ENCODE data around the gene STIMATE.

The STIMATE gene

GRCh38 chr3:52792961-52793695 is 104.2 kb downstream of the STIMATE start:
- no peak overlapping the region for H3K27ac ChIP-seq
- ChIA-PET POLR2A (ENCODE audit: low non-redundant PET) (no interaction called here), CTCF (no interaction called here)
- DNase-seq (ENCODE audit: low spot score): no peak
- no peak for TF ChIP-seq CTCF (conservative IDR thresholded peaks at IDR 0.05; ENCODE audit: low read depth)

- H3K27ac ChIP-seq: no peak overlapping the region
- DNase-seq (ENCODE audit: low spot score): no peak
- CTCF ChIA-PET: interaction anchor here (0.6 kb wide), 1 partner anchor 283 kb away, joined by 6 read pairs; no protein-coding TSS in a partner anchor
- POLR2A ChIA-PET (ENCODE audit: low non-redundant PET): interaction anchor here (0.6 kb wide), 1 partner anchor 28 kb away, joined by 3 read pairs; no protein-coding TSS in a partner anchor
- no peak for TF ChIP-seq CTCF (conservative IDR thresholded peaks at IDR 0.05; ENCODE audit: low read depth)
Measured at GRCh38 chr3:52792413-52792812, 104.9 kb downstream of the STIMATE start.

DNA sequence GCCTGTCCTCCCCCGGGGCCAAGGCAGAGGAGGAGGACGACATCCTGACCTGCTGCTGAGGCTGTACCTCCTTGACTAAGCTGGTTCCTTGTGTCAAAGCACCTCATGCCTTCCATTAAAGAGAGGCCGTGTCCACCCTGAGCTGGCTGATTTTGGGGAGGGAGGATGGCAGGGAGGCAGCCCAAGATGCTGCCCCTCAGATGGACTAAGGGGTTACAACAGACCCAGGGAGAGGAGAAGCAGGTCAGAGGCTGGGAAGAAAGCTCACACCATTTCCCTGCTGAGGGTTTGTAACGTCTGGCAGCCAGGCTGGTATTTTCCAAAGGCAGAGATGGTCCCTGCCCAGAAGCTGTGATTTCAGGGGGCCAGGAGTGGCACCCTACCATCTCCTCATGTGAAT is 105.4 kb downstream of the STIMATE start:
- H3K27ac ChIP-seq: no peak overlapping the region
- ChIA-PET POLR2A (ENCODE audit: low non-redundant PET) (interaction anchor here (0.6 kb wide), 1 partner anchor 29 kb away, joined by 3 read pairs; no protein-coding TSS in a partner anchor), CTCF (interaction anchor here (0.6 to 0.7 kb wide), 2 partner anchors 11 to 284 kb away, joined by 3 to 6 read pairs; no protein-coding TSS in a partner anchor)
- no peak for DNase-seq (ENCODE audit: low spot score)
- TF ChIP-seq CTCF (conservative IDR thresholded peaks at IDR 0.05; ENCODE audit: low read depth): no peak

GRCh38 chr3:52791366-52791765 is 106.0 kb downstream of the STIMATE start:
- DNase-seq (ENCODE audit: low spot score): no peak
- no peak for TF ChIP-seq CTCF (conservative IDR thresholded peaks at IDR 0.05; ENCODE audit: low read depth)
- ChIA-PET POLR2A (ENCODE audit: low non-redundant PET) (no interaction called here), CTCF (interaction anchor here (0.6 to 0.7 kb wide), 2 partner anchors 11 to 55 kb away, joined by 3 read pairs; no protein-coding TSS in a partner anchor)
- no peak overlapping the region for H3K27ac ChIP-seq

GRCh38 chr3:52790741-52791140 is 106.6 kb downstream of the STIMATE start:
- CTCF ChIA-PET: interaction anchor here (0.5 kb wide), 1 partner anchor 32 kb away, joined by 3 read pairs; no protein-coding TSS in a partner anchor
- POLR2A ChIA-PET (ENCODE audit: low non-redundant PET): no interaction called here
- DNase-seq (ENCODE audit: low spot score): no peak
- TF ChIP-seq CTCF (conservative IDR thresholded peaks at IDR 0.05; ENCODE audit: low read depth): no peak
- no peak overlapping the region for H3K27ac ChIP-seq

GRCh38 chr3:52790337-52790736 is 107.0 kb downstream of the STIMATE start:
- DNase-seq (ENCODE audit: low spot score): no peak
- no peak overlapping the region for H3K27ac ChIP-seq
- POLR2A ChIA-PET (ENCODE audit: low non-redundant PET): no interaction called here
- CTCF ChIA-PET: interaction anchor here (0.5 kb wide), 1 partner anchor 32 kb away, joined by 3 read pairs; no protein-coding TSS in a partner anchor
- TF ChIP-seq CTCF (conservative IDR thresholded peaks at IDR 0.05; ENCODE audit: low read depth): no peak

All from RWPE1 (cell line).